Measurements from ENCODE around the gene PCDH7.

- TF ChIP-seq POLR2AphosphoS5 (IDR thresholded peaks at IDR 0.05; ENCODE audit: low read depth, low read length) (no peak), POLR2A (IDR thresholded peaks at IDR 0.05; ENCODE audit: low read depth, low read length) (no peak), TAF1 (IDR thresholded peaks at IDR 0.05; ENCODE audit: borderline replicate concordance, low read depth, low read length) (no peak)
Measured at GRCh38 chr4:30727409-30727808, 7.2 kb downstream of the PCDH7 start.

All from GM12892 (cell line).